GM18520 (cell line): ENCODE measurements around the gene USF3.
A peak's percentile ranks its signal among the peaks of the same experiment; 100 is the strongest.

ENCODE experiments used
- ATAC-seq: cut with Tn5 transposase; IDR thresholded peaks from one replicate; pipeline ENCODE4 v1.9.1; 2021; ENCODE audit not compliant: unreplicated experiment

Gene USF3

DNA sequence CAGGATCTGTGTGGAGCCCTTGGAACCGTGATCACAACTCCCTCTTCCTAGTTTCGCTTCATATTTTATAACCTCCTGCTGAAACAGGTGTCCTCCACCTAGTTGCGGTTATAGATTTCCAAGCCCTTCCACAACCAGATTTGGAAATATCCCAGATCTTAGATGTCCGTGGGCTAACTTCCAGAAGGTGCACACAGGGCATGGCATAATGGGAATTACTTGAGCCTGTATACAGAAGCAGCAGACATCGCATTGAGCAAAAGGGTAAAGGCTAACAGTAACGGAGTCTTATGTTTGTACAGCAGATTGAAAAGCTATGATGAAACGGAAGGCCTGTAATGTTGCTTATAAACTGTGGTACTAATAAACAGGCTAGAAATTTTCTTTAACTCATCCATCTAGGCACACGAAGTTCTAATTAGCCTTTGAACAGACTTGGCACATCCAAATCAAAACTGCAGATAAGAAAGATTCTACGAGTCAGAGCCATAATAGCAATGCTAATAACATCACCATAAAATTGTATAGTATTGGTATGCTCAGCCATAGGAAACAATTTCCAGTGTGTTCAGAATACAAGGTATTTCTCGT, 1.2 kb upstream of the USF3 start:
- ATAC-seq: no peak

DNA sequence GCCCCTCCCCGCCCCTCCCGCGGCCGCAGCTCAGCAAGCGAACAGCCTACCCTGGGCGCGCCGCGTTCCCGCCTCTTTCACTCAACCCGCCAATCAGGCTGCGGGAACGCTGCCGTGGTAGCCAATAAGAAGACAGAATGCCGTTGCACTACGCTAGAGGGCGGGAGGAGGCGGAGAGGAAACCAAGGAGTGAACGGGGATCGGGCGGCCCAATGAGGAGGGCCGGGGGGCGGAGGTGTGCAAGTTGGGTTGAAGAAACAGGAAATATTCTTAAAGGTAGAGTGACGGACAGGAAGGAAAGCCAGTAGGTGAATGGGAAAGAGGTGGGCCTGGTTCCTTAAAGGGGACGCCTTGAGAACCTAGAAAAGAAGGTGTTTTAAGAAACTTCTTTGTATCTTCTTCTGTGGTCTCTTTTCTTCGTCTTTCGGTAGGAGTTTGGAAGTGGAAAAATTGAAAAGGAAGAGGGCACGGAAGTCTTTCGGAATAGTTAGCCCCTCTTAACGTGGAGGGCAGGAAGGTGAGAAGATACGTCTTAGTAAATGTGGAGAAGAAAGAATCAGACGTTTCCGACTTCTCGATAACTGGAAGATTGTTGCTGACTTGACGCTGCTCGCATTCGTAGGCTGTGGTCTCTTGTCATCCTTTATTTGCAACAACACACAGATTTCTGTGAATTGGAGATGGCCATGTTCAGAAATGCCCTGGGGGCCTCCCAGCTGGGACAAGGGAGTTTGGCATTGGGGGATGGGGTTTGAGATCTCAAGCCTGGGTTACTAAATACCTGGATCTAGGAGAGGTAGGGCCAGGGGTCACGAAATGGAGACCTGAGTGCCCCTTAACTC, 437 bp upstream of the USF3 start:
- peak; percentile 94 for ATAC-seq

DNA sequence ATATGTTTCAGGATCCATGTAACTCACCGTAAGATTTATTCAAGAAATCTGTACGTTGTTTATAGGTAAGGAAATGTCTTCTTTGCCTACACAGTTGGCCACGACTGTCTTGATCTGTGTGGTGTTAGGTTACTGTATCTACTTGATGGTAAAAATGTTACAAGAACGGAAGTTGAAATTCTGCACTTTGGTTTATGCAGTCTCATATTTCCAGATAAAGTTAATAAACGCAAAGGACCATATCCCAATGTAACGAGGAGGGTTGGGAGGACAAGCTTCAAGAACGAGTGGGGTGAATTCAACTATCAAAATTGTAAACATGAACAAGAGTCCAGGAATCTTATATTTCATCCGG, 1.0 kb downstream of the USF3 start:
- ATAC-seq: no peak

- no peak for ATAC-seq
Measured at GRCh38 chr3:113690482-113690881, 6.0 kb downstream of the USF3 start.

GRCh38 chr3:113685956-113686721, 10.3 kb downstream of the USF3 start:
- no peak for ATAC-seq

DNA sequence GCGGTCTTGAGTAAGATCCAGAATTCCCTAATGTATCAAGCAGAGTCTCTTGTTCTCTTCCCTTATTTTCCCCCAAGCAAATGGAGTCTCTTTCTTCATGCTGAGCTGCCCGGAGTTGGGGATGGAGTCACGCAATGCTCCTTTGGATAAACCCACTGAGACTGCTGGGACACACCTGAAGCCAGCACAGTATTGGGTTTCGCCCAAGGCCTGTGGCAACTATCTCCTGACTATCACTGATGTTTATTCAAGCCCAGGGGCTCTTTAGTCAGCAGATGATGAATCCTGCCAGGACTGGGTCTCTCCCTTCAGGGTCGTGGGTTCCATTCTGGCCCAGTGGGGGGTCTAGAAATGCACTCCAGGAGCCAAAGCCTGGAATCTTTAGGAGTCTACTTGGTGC, 11.3 kb downstream of the USF3 start:
- no peak for ATAC-seq

GRCh38 chr3:113684271-113684819, 12.1 kb downstream of the USF3 start:
- ATAC-seq: no peak

DNA sequence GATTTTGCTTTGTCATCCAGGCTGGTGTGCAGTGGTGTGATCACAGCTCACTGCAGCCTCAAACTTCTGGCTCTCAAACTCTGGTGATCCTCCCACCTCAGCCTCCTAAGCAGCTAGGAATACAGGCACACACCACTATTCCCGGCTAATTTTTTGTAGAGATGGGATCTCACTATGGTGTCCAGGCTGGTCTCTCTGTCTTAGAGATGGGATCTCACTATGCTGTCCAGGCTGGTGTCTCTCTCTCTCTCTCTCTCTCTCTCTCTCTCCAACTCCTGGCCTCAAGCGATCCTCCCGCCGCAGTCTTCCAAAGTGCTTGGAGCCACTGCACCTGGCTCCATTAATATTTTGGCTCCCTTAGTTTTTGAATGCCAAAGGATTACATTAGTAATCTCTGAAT, 17.7 kb downstream of the USF3 start:
- ATAC-seq: no peak

DNA sequence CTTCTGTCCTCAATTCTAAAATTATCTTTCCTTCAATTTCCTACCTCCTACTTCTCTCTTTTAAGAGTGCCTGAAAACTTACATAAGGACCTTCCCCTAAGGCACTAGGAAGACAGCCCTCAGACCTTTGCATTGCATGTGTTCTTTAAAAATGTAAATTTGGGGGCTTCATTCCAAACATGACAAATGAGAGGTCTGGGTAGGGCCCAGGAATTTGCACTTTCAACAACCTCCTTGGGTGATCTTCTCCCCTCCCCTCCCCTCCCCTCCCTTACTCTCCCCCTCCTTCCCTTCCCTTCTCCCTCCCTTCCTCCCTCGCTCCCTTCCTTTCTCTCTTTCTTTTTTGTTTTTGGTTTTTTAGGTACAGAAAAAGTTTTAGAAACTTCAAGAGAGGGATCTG, 18.7 kb downstream of the USF3 start:
- no peak for ATAC-seq

GRCh38 chr3:113676261-113676660, 20.2 kb downstream of the USF3 start:
- no peak for ATAC-seq

- no peak for ATAC-seq
Measured at GRCh38 chr3:113673593-113673992, 22.8 kb downstream of the USF3 start.

- ATAC-seq: no peak
Measured at GRCh38 chr3:113668015-113668414, 28.4 kb downstream of the USF3 start.

- ATAC-seq: no peak
Measured at GRCh38 chr3:113664523-113665094, 31.8 kb downstream of the USF3 start.

- no peak for ATAC-seq
Measured at GRCh38 chr3:113663761-113664160, 32.7 kb downstream of the USF3 start.

DNA sequence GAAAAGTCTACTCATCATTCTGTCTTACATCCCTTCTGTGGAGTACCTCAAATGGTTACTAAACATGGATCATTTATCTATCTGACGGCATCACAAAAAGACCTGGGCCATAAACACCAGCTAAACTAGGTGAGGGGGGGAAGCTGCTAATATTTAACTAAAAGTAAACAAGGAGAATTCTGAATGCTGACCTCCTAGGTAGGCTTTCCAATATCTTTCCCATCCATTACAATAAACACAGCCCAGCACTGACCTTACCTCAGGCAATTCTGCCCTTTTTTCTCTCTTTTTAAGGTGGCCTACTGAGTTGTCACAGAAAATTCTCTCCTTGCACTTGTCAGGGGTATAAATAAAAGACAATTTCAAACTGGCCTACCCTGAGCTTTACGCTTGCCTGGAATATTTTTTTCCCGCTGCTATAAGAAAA, 33.1 kb downstream of the USF3 start:
- ATAC-seq: no peak

- ATAC-seq: no peak
Measured at GRCh38 chr3:113662824-113663223, 33.6 kb downstream of the USF3 start.

GRCh38 chr3:113660896-113661295, 35.5 kb downstream of the USF3 start:
- ATAC-seq: no peak

- ATAC-seq: no peak
Measured at GRCh38 chr3:113660458-113660857, 36.0 kb downstream of the USF3 start.

DNA sequence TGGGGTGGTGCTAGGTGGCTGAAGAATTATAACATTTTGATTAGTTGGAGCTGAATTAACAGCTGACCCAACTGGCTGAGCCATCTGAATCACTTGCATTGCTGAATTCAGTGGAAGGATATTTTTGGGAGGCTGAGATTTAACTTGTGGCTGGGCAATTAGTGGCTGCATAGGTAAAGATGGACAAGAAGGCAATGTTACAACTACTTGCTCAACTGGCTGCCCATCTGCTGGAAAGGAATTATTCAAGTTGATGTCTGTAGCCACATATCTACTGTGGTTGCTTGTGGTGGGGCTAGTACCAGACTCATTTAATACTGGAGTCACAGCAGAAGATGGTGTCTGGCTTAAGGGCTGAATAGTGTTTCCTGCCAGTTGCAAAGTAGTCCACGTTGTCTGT, 36.4 kb downstream of the USF3 start:
- ATAC-seq: no peak

GRCh38 chr3:113659101-113659541, 37.3 kb downstream of the USF3 start:
- ATAC-seq: no peak

- ATAC-seq: no peak
Measured at GRCh38 chr3:113658107-113658506, 38.3 kb downstream of the USF3 start.
